Hematopoietic multipotent progenitor cell treated with erythropoietin and hydrocortisone succinate and interleukin-3 and kit ligand, for 15 days (in vitro differentiated cells): Measurements from ENCODE around the gene RMND5B.
"Not testable (repeated sequence)": the region's sequence is repeated elsewhere in the genome, so short reads cannot be mapped to it uniquely, and the experiment has no call there.

Experiments used
- DNase-seq: peaks from one replicate; pipeline ENCODE4 v3.0.0-alpha.2; 2015; ENCODE audit warnings: low spot score

Gene RMND5B, protein sequence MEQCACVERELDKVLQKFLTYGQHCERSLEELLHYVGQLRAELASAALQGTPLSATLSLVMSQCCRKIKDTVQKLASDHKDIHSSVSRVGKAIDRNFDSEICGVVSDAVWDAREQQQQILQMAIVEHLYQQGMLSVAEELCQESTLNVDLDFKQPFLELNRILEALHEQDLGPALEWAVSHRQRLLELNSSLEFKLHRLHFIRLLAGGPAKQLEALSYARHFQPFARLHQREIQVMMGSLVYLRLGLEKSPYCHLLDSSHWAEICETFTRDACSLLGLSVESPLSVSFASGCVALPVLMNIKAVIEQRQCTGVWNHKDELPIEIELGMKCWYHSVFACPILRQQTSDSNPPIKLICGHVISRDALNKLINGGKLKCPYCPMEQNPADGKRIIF

DNA sequence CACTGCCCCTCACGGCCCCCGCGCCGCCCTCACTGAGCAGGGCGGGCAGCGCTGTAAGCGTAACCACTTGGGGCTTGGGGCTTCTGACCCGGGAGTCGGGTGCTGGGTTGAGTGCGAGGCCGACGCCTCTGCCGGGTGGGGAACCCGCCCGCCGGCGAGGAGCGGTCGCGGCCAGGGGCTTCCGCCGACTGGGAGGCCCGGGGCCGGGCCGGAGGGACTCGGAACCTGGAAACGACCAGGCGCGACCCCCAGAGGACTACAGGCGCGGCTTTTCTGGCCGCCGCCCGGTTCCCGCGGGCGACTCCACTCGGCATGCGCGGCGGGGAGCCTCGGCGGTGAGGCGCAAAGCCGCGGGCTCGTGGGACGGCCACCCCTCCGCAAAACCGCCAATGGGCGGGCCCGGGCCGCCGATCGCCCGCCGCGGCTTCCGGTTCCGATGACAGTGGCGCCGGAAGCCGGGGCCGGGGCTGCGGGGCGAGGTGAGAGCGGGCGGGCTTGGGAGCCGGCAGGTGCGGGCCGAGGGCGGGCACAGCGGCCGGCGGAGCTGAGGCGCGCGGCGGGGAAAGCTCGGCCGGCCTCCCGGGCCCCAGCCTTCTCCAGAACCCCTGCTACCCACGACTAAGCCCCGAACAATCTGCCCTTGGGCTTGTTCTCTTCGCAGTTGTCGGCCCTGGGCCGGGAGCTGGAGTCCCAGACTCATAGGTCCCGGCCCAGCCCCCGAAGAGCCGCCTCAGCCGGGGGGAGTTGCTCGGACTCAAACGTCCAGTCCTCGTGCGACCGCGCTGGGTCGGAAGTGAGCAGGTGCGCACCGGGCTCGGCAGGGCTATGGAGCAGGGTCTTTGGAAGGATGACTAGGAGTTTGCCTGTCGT lies at the start of gene RMND5B:
Gene RMND5B (plus strand): TSS at position 439 of the 870 bp plus-strand sequence. CDS start 7,106 bp downstream, outside the sequence.
- peak; percentile 88 for DNase-seq

DNA sequence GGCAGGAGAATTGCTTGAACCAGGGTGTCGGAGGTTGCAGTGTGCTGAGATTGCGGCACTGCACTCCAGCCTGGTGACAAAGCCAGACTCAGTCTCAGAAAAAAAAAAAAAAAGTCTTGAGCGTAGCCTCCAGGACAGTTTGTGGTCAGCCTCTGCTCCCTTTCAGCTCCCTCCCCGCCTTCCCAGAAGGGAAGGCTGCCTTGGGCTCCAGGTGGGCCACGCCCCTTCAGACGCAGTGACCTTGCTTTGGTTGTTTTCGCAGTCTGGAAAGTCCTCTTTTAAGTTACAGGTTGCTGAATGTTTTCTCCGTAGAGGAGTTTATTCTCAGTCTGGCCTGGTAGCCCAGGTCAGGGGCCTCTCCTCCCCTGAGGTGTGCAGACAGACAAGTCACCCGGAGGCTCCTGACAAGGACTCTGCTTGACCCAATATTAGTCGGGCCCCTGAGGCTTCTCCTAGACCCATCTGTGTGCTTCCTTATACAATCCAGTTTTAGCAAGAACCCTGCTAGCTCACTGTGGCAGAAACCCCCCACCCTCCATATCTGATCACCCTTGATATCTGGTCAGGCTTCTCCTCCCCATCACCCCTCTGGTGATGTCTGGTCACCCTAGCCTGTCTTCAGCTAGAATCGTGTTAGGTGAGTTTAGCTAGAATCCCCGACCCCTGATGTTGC lies 49.1 kb upstream of the RMND5B start:
- DNase-seq = no peak

DNA sequence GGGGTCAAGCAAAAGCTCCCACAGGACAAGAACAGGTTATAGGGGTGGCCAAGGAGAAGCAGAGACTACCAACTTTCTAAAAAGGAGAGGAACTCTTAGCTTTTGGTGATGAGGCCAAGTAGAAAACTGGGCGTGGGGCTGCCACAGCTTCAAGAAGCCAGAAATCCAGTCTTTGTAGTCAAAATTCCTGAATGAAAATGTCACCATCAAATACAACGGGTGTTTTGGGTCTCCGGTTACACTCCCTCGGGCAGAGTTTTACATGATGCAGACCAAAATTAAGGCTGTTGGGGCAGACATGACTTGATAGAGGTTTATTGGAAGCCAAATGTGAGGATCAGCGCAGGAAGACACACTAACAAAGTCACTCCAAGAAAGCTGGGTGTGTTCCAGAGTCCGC lies 46.9 kb upstream of the RMND5B start:
- no peak for DNase-seq

DNA sequence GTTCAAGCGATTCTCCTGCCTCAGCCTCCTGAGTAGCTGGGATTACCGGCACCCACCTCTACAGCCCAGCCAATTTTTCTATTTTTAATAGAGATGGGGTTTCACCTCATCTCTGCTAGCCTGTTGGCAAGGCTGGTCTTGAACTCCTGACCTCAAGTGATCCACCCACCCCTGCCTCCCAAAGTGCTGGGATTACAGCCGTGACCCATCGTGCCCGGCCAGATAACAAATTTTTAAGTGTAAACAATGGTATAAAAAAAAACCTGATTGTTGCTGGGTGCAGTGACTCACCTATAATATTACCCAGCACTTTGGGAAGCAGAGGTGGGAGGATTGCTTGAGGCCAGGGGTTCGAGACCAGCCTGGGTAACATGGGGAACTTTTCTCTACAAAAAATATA lies 45.5 kb upstream of the RMND5B start:
- no peak for DNase-seq

DNA sequence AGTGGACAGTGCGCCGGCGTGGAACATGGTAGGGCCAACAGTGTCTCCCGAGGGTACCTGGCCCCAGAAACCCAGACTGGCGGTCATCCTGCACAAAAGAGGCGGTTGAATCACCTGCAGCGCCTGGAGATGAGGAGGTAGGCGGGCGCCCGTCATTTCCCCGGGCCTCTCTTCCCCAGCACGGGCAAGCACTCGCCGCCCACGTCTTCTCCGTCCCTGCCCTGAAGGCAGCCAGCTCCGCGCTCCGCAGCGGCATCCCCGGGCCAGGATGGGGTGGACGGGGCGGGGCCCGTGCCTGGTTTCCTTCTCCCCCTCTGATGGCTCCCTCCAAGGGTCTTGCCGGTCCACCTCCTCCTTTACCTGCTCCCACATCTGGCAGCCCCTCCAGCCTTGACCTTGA lies 44.5 kb upstream of the RMND5B start:
- DNase-seq = no peak

DNA sequence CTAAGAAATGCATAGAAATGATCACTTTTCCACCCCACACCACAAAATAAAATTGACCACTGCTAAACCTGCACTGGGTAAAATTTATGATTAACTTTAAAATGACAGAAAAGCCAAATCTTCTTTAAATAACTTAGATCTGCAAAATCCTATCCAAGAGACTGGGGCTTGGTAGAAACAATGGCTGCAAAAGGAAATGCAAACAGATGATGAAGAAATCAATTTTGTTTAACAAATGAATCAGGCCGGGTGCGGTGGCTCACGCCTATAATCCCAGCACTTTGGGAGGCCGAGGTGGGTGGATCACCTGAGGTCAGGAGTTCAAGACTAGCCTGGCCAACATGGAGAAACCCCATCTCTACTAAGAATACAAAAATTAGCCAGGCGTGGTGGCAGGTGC lies 43.6 kb upstream of the RMND5B start:
- DNase-seq = not testable (repeated sequence)

DNA sequence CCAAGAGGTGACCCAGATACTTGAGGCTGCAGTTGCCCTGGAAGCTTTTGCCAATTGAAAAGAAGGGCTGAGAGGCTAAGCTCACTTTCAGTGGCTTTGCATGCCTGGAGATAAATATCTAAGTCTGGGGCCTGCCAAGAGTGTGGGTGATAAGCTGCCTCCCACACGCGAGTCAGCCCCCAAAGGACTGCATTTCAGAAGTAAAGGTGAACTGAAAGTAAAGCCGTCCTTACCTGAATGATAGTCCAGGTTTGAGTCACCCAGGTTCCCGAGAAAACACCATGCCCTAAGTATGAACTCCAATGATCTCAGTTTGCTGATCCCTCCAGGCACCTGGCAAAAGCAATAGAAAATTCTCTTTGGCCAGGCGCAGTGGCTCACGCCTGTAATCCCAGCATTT lies 40.0 kb upstream of the RMND5B start:
- DNase-seq = no peak

DNA sequence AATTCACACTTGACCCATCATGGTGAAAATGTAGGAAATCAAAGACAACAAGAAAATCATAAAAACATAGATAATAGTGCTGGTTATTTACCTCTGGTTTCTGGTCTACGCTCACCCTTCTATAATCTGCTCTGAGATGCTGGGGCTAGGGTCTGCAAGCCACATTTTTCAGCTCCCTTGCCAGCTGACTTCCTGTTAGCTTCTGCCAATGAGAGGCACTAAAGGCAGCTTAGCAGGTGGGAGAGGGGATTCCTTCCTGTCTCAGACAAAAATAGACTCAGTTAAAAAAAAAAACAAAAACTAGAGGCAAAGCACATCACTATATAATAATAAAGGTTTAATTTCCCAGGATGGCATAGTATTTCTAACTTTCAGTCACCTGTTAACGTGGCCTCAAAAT lies 37.7 kb upstream of the RMND5B start:
- no peak for DNase-seq

DNA sequence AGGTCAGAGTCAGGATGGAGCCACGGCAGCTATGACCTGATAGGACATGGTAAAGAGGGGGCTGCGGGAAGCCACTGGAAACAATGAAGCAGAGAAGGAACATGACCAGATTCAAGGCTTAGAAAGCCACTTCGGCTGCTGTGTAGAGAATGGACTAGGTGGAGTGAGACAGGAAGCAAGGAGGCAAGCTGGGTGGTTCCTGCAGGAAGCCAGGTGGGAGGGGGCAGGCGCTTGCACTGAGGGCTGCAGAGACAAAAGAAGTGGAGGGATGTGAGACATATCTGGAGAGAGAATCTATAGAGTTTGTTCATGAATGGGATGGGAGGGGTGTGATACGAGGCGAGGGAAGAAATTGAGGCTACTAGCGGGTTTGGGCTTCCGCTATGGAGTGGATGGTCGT lies 36.5 kb upstream of the RMND5B start:
- DNase-seq = no peak

DNA sequence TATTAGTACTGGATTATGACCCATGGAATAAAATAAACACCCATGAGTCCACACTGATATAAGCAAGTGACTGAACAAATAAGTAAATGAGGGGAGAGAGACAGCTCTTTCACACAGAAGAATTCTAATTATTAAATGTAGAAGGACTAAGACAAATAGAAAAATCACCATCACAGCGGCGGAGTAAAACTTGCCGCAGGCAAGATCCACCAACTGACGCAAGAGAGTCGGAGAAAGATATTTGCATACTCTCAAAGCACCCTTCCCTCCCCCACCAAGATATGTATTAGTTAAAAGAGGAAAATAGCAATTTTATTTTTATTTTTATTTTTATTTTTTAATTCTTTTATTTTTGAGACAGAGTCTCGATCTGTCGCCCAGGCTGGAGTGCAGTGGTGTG lies 32.1 kb upstream of the RMND5B start:
- no peak for DNase-seq

DNA sequence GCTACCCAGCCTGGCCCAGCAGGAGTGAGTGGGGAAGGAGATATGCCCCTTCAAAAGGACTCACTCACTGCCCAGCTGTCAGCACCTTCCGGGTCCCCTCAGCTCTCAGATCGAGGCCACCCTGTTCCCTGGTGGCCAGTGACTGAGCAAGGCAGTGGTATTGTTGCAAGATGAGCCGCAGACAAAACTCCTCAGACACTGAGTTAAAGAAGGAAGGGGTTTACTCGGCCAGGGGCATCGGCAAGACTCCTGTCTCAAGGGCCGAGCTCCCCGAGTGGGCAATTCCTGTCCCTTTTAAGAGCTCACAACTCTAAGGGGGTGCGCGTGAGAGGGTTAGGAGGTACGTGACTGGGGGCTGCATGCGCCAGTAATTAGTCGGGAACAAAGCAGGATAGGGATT lies 27.2 kb upstream of the RMND5B start:
- no peak for DNase-seq

DNA sequence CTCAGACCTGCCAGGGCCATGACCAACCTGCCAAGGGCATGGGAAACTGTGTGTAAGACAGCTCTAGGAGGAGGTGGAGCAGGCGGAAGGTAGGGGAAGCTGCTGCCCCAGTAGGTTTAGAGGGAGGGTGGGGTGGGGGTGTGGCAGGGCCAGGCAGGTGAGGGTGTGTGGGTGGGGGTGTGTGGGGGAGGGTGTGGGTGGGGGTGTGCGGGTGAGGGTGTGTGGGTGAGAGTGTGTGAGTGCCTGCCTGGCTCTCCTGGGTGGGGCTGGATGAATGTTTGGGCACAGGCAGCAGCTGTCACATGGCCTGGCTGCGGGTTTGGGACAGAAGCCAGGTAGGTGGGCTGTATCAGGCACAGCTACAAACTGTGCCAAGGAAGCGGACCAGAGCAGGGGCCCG lies 26.3 kb upstream of the RMND5B start:
- DNase-seq = no peak

DNA sequence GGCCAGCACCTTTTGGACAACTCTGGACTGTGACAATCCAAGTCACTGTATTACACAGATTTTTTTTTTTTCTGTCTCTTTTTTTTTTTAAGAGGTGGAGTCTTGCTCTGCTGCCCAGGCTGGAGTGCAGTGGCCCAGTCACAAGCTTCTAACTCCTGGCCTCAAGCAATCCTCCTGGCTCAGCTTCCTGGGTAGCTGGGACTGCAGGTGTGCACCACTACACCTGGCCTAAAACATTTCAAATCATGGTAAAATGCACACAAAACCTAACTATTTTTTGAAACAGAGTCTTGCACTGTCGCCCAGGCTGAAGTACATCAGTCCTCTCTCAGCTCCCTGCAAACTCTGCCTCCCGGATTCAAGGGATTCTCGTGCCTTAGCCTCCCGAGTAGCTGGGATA lies 24.7 kb upstream of the RMND5B start:
- no peak for DNase-seq

DNA sequence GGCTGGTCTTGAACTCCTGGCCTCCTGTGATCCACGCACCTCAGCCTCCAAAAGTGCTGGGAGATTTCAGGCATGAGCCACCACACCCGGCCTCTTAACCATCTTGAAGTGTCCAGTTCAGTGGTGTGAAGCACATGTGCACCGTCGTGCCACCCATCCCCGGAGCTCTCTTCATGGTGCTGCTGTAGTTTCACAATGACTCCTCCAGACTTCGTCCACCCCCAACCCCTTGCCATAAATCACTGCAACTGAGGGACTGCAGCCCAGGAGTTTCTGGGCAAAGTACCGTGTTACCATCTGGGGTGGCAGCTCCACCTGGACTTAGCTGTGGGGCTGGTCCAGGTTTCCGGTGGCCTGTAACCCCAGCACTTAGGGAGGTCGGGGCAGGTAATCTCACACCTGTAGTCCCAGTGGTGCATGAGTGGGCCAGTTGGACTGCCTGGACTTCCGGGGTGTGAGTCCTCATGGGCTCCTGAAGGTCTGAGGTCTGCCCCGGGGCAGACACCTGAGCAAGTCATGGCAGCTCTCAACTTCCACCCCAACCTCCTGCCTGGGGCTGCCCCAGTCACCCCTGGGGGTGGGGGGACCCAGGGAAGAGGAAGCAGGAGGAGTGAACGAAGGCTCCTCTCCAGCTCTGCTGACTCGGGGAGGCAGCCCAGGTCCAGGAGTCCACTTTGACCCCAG lies 24.1 kb upstream of the RMND5B start:
- no peak for DNase-seq

DNA sequence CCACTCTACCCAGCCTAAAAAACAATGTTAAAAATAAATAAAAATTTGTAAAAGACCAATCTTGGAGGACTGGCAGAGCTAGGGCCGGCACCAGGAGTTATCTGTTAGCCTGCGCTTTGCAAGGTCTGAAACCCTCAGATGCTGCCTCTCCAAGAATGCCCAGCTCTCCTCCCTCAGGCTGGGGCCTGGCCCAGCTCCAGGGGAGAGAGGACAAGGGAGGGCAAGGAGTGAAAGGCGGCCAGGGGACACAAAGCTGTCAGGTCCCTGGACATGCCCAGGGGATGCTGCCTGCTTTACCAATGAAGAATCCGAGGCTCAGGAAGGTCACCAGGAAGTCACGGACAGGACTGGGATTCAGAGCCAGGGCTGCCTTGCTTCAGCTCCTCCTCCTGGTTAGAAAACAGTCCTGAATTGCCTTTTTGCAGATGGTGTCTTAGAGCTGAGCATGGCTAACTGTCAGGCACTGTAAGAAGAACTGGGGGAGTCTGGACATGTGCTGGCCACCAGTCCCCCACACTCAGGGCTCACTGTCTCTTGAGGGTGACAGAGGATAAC lies 23.0 kb upstream of the RMND5B start:
- no peak for DNase-seq

DNA sequence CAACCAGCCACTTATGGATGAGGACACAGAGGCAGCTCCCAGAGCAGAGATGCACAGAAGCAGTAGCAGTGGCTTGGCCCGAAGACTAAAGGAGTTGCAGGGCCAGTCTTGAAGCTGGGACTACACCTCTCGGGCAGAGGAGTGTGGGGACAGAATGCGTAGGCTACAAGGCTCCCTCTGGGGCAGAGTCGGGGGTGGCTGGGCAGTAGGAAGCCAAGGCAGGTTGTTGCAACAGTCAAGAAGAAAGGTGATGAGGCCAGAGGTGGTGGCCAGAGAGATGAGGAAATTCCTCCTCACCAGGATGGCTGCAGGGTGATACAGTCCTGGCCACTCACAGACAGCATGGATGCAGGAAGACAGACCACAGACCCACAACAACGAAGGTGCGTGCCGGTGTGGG lies 22.4 kb upstream of the RMND5B start:
- DNase-seq = no peak

DNA sequence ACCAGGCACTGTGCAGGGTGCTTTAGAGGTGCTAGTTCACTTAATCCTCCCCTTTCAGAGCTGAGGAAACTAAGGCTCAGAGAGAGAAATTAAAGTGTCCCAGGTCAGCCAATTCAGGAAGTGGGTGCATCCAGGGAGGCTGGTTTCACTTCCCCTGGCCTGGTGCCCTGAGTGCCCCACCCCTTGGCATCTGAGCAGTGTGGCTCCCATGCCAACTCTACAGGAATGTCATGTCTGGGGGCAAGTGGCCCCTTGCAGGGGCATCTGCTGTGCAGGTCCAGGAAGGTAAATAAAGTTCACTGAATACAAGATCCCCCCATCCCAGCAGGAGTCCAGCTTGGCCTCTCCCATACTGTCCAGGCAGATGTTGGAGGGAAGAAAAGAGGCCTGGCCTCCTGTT lies 21.8 kb upstream of the RMND5B start:
- DNase-seq = no peak

DNA sequence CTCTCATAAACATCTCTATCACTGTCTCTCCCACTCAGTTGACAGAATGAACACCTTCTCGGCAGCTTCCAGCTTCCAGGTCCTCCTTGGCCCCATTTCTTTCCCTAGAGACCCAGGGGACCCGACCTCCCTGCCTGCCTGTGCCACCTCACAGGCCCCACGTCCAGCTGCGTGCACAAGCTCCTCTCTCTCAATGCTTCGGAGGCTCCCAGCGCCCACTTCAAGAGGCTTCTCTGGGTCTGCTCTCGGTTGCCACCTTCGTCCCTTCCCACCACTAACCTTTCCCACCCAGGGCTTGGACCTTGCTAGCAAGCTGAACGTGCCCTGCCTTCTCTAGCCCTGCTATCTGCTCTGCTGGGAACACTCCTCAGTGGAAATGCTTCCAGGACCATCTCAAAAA lies 20.3 kb upstream of the RMND5B start:
- DNase-seq = no peak

DNA sequence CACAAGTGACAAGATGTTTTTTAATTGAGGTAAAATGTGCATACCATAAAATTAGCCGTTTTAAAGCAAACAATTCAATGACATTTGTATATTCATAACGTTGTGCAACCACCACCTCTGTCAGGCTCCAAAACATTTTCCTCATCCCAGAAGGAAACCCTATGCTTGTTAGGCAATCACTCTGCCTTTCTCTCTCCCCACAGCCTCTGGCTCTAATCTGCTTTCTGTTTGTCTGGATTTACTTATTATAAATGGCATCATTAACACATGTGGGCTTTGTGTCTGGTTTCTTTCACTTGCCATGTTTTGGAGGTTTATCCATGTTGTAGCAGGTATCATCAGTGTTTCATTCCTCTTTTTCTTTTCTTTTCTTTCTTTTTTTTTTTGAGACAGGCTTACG lies 18.9 kb upstream of the RMND5B start:
- DNase-seq = no peak

DNA sequence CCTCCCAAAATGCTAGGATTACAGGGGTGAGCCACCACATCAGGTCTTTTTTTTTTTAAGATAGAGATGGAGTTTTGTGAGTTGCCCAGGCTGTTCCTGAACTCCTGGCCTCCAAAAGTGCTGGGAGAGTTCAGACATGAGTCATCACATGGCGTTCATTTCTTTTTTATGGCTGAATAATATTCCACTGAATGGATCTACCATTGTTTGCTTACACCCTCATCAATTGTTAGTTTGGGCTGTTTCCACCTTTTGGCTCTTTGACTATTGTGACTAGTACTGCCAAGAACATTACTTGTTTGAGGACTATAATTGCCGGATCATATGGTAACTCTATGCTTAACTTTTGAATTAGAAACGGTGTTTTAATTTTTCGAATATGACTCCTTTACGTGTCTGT lies 18.3 kb upstream of the RMND5B start:
- no peak for DNase-seq

DNA sequence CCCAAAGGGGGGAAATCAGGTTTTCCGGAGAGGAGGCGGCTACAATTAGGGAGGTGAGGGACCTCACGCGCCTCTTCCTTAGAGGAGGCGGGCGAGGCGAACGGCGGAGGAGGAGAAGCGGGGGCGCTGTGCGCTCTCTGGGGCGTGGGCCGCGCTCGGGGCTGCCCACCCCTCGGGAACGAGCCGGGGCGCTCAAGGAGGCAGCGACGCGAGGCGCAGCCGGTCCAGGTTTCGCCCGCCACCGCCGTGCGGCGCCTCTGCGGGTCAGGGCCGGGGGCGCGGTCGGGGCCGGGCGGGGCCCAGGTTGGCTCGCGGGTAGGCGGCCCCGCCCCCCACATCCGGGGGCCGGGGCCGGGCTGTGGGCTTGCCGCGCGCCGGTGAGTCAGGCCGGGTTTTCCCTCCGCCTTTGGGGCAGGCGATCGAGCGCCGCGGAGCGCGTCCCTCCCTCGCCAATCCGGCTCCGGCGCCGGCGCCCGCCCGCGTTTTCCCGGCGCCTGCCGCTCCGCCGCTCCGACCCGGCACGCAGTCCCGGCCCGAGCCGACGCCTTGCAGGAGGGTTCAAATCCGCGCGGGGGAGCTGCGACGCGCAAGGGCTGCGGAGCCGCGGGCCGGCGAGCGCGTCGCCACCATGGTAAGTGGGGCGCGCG lies 17.6 kb upstream of the RMND5B start, which contains the start of gene N4BP3:
Gene N4BP3 (plus strand): TSS at position 392 of the 647 bp plus-strand sequence. CDS start 6,052 bp downstream, outside the sequence.
- no peak for DNase-seq
